ENCODE results near the gene HPSE2. TPM values are rescaled to one million over a fixed set of nuclear protein-coding genes. Genes with fewer than 3 reads are reported as not detected.

The HPSE2 gene
- total RNA-seq, 4 donors from 2014 or later = 1.1 TPM; not detected in 3

GRCh38 chr10:98408799-98409198 is 826.9 kb downstream of the HPSE2 start:
- intact Hi-C loops (cut with DNase I; ENCODE audit: low total_unique reads) = no loop called here
- Histone ChIP-seq H3K4me1 (peaks cover 13 to 42% of the 10 kb centered on the region in 2 donors), H3K36me3 (no peaks in the 10 kb centered on the region), H3K9me3 (no peaks in the 10 kb centered on the region), H3K4me3 (no peak overlapping the region), H3K27me3 (no peaks in the 10 kb centered on the region), H3K27ac (peak overlapping the region in 2 of 4 donors; percentile 34 to 80)
- in situ Hi-C loops (cut with MboI; ENCODE audit: low sequenced_read_pairs in 4 of 4) = no loop called here
- TF ChIP-seq POLR2A (IDR thresholded peaks at IDR 0.05) (no peak), CTCF (IDR thresholded peaks at IDR 0.05 in 4 of 5, conservative IDR thresholded peaks at IDR 0.05 in 1 of 5) (no peak)
- no peak for DNase-seq
- ATAC-seq = peak in 1 of 2 donors; percentile 28

DNA sequence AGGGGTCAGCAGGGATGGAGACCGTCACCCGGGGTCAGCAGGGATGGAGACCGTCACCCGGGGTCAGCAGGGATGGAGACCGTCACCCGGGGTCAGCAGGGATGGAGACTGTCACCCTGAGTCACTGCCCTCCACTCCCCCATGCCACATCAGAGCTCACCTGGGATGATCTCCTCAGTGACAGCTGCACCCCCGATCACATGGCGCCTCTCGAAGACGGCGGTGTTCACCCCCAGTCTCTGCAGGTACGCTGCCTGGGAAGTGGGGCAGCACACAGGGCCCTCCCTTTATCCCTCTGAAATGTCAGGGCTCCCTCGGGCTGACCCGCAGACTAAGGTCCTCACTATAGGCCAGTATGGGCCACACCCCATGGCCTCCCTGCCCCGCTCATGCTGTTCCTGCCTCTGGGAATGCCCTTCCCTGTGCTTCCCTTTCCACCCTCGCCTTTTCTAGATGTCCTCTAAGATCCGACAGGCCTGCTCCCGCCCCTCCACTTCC is 827.9 kb downstream of the HPSE2 start:
- in situ Hi-C loops (cut with MboI; ENCODE audit: low sequenced_read_pairs in 4 of 4) (no loop called here), intact Hi-C loops (cut with DNase I; ENCODE audit: low total_unique reads) (no loop called here)
- no peak for DNase-seq

More for the DNA sequence above, 827.9 kb downstream of the HPSE2 start:
- Histone ChIP-seq H3K4me1 (peaks cover 12 to 42% of the 10 kb centered on the region in 2 donors), H3K36me3 (no peaks in the 10 kb centered on the region), H3K4me3 (no peak overlapping the region), H3K9me3 (no peaks in the 10 kb centered on the region), H3K27ac (no peak overlapping the region), H3K27me3 (no peaks in the 10 kb centered on the region)
- TF ChIP-seq POLR2A (IDR thresholded peaks at IDR 0.05) = no peak
- ATAC-seq = no peak

Small RNA genes within 50 kb of the gene (microRNA-seq; reads per million reads assigned to microRNA genes)
- gene MIR4685 (ENCODE audit: borderline replicate concordance in 2 of 2) = 0 to 2.4 reads per million in 2 donors
- 0 reads per million in 2 donors for gene MIR6507 (ENCODE audit: borderline replicate concordance in 2 of 2)

Other genes starting within 250 kb of the HPSE2 start
- gene CNNM1, start 93.5 kb upstream of the HPSE2 start, total RNA-seq = not detected
- gene GOT1, start 194.8 kb upstream of the HPSE2 start, total RNA-seq = 100 to 1,000 TPM in 3 of 4 donors, 10 to 100 TPM in 1; 91.4 to 215 (median 135) TPM

Measured in gastrocnemius medialis (tissue), 4 donors.